Colonic mucosa (tissue), 4 donors: ENCODE results near the gene SIT1. TPM values are rescaled to one million over a fixed set of nuclear protein-coding genes. Genes with fewer than 3 reads are reported as not detected.

ENCODE experiments used
- DNase-seq: peaks from one replicate; pipeline ENCODE4 v3.0.0-alpha.2; 2020
- H3K27ac ChIP-seq: fragments of 200-600 bp; one replicate; pipeline ENCODE4 v1.8.0; 2021
- H3K27me3 ChIP-seq: fragments of 200-600 bp; one replicate; pipeline ENCODE4 v1.8.0; 2021
- H3K36me3 ChIP-seq: fragments of 200-600 bp; one replicate; pipeline ENCODE4 v1.8.0; 2021
- H3K4me1 ChIP-seq: fragments of 200-600 bp; one replicate; pipeline ENCODE4 v1.8.0; 2021; ENCODE audit warnings: mild to moderate bottlenecking
- H3K4me3 ChIP-seq: fragments of 200-600 bp; one replicate; pipeline ENCODE4 v1.8.0; 2021
- H3K9ac ChIP-seq, 2 donors: one replicate each; pipeline ENCODE4 v1.7.0; 2013; ENCODE audit warnings: control low read depth in 2 of 2, low read depth in 2 of 2, low read length in 2 of 2
- H3K9me3 ChIP-seq: fragments of 200-600 bp; one replicate; pipeline ENCODE4 v1.8.0; 2021
- CTCF ChIP-seq: fragments of 200-600 bp; IDR thresholded peaks from one replicate; pipeline ENCODE4 v1.8.0; 2022; ENCODE audit warnings: antibody characterized with exemption, mild to moderate bottlenecking
- intact Hi-C: fragments of 100-400 bp; cut with DNase I; formaldehyde crosslinking; loops from one replicate; pipeline ENCODE4 v1.14.1; 2022
- total RNA-seq, 2 donors: library from RNA; stranded (reverse); fragmentation: NEBNext Ultra II Directional in 1 of 2; extraction: Animal tissue kit (Norgen Biotek cat#: 25700) in 1 of 2; gene quantifications; one replicate each; pipeline ENCODE4 v1.2.1, GENCODE V29; 2021
- donor health status: healthy.
- donor health status: DM: no; HTN: no; CAD: no.
- donor health status: DM: no; HTN: no; CAD: no.

SIT1 gene
- total RNA-seq, 2 donors from 2014 or later = 0.67 to 1.0 TPM

- Histone ChIP-seq H3K9ac (no peak overlapping the region), H3K27ac (no peak overlapping the region), H3K36me3 (no peaks in the 10 kb centered on the region), H3K9me3 (no peaks in the 10 kb centered on the region), H3K4me3 (no peak overlapping the region), H3K4me1 (no peaks in the 10 kb centered on the region), H3K27me3 (no peaks in the 10 kb centered on the region)
- TF ChIP-seq CTCF = no peak
- DNase-seq = no peak
- intact Hi-C loops = no loop called here
Measured at GRCh38 chr9:35609001-35609819, 41.5 kb downstream of the SIT1 start.

GRCh38 chr9:35608221-35608620 is 42.5 kb downstream of the SIT1 start:
- Histone ChIP-seq H3K9ac (no peak overlapping the region), H3K9me3 (no peaks in the 10 kb centered on the region), H3K4me3 (no peak overlapping the region), H3K27ac (no peak overlapping the region), H3K36me3 (no peaks in the 10 kb centered on the region), H3K27me3 (no peaks in the 10 kb centered on the region), H3K4me1 (peaks cover 5% of the 10 kb centered on the region)
- DNase-seq = no peak
- TF ChIP-seq CTCF = no peak
- intact Hi-C loops = no loop called here

GRCh38 chr9:35606726-35607125 is 44.0 kb downstream of the SIT1 start:
- no peak for DNase-seq
- no peak overlapping the region for H3K27ac ChIP-seq
- no peak for TF ChIP-seq CTCF
- H3K9me3 ChIP-seq = no peaks in the 10 kb centered on the region
- no peaks in the 10 kb centered on the region for H3K27me3 ChIP-seq
- no peak overlapping the region for H3K9ac ChIP-seq
- H3K4me3 ChIP-seq = no peak overlapping the region
- intact Hi-C loops = no loop called here
- H3K4me1 ChIP-seq = peaks cover 7% of the 10 kb centered on the region
- H3K36me3 ChIP-seq = no peaks in the 10 kb centered on the region

- H3K4me1 ChIP-seq = peaks cover 7% of the 10 kb centered on the region
- intact Hi-C loops = no loop called here
Measured at GRCh38 chr9:35606138-35606504, 44.6 kb downstream of the SIT1 start.

More at GRCh38 chr9:35606138-35606504, 44.6 kb downstream of the SIT1 start:
- H3K27me3 ChIP-seq = no peaks in the 10 kb centered on the region
- no peak for TF ChIP-seq CTCF
- H3K36me3 ChIP-seq = no peaks in the 10 kb centered on the region
- no peaks in the 10 kb centered on the region for H3K9me3 ChIP-seq
- H3K27ac ChIP-seq = peak overlapping the region; percentile 67
- peak overlapping the region; percentile 78 for H3K4me3 ChIP-seq
- peak overlapping the region; percentile 74 to 80 for H3K9ac ChIP-seq
- DNase-seq = no peak
